Heart left ventricle (tissue), 13 donors: ENCODE results near the gene CHD1.
A peak's percentile ranks its signal among the peaks of the same experiment; 100 is the strongest.

Experiments
- POLR2A ChIP-seq, 2 donors: fragments of 450-650 bp; IDR thresholded peaks; one replicate each; pipeline ENCODE4 v1.6.1; 2017; ENCODE audit warnings: antibody characterized with exemption in 2 of 2, mild to moderate bottlenecking in 2 of 2, moderate library complexity in 2 of 2
- TF ChIP-seq, protein P1 (sequence below), 12 donors: fragments of 200-600 bp; sonication (generic) in 4 of 12; IDR thresholded peaks; one replicate each; pipeline versions ENCODE4 v1.5.0 to v1.8.0; 2018 to 2022; ENCODE audit warnings: antibody characterized with exemption in 12 of 12, mild to moderate bottlenecking in 5 of 12
- donor health status: ischemic (EF 13 %, LVEDD 7.1; RV severe dilation, severe dysfunction).
- donor health status: DM: no; HTN: yes; CAD: no.
- donor health status: DM: no; HTN: no; CAD: no.
- donor health status: ischemic (EF 25% LVEDD 6.9; RV normal size, moderate dysfunction).
- donor health status: ischemic (EF 25% LVEDD 5.7; RV mildly dilated, moderate dysfunction).
- donor health status: ischemic (EF 35%, LVEDD 5.7; RV mildly dilated, moderate dysfunction).
- donor health status: nonischemic (EF 11% LVEDD 7.7; RV severe dilation, severe dysfunction).
- donor health status: DM: yes; HTN: yes; CAD: no.
- donor health status: PGD.
- donor health status: ischemic (EF 29% LVEDD 5.4; RV normal size, mild dysfunction).
- donor health status: nonischemic (EF 23%, LVEDD 6.1; RV moderate dilation, normal function).

DNA sequence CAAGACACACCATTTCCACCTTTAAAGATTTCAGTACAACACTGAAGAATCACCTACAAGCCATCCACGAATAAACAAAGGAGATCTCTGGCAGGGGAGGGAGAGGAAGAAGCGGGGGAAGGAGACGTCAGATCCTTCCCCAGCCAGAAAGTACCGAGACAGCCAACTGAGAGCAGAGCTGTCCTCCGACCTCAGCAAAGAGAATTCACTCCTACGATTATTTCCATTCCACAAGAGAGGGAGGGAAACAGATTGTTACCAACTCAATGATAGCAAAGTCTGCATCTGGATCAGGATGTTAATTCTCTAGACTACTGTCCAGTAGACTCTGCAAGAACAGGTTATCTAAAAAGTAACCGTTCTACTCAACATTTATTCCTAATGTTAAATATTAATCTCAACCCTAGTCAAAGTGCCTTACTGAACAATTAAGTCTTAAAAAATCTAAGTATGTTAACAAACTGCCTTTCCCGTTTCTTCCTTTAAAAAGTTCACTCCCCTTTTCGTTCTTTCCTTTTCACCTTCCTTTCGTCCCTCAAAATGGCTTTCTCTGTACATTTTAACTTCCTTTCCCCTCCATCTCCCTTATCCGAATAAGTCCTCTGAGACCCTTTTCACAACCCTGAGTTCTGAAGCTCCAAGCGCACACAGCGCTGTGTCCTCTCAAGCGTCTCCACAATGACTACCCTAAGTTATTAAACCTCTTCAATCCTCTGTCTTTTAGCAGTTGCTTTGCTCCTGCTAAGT, 1.4 kb downstream of the CHD1 start:
- TF ChIP-seq, protein P1, sequence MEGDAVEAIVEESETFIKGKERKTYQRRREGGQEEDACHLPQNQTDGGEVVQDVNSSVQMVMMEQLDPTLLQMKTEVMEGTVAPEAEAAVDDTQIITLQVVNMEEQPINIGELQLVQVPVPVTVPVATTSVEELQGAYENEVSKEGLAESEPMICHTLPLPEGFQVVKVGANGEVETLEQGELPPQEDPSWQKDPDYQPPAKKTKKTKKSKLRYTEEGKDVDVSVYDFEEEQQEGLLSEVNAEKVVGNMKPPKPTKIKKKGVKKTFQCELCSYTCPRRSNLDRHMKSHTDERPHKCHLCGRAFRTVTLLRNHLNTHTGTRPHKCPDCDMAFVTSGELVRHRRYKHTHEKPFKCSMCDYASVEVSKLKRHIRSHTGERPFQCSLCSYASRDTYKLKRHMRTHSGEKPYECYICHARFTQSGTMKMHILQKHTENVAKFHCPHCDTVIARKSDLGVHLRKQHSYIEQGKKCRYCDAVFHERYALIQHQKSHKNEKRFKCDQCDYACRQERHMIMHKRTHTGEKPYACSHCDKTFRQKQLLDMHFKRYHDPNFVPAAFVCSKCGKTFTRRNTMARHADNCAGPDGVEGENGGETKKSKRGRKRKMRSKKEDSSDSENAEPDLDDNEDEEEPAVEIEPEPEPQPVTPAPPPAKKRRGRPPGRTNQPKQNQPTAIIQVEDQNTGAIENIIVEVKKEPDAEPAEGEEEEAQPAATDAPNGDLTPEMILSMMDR (IDR thresholded peaks at IDR 0.05): no peak
- peak in 1 of 2 donors; percentile 40 for TF ChIP-seq POLR2A (IDR thresholded peaks at IDR 0.05)
